ENCODE results near the gene CDHR2. TPM values are rescaled to one million over a fixed set of nuclear protein-coding genes. Genes with fewer than 3 reads are reported as not detected.

CDHR2 gene
- total RNA-seq, 1 donor from 2014 or later = not detected

GRCh38 chr5:176642675-176643490 is 93.7 kb downstream of the CDHR2 start:
- Histone ChIP-seq H3K9me3 (no peaks in the 10 kb centered on the region), H3K27ac (no peak overlapping the region), H3K4me1 (peaks cover 10% of the 10 kb centered on the region), H3K4me3 (no peak overlapping the region), H3K27me3 (no peaks in the 10 kb centered on the region), H3K36me3 (no peaks in the 10 kb centered on the region)
- TF ChIP-seq CTCF (IDR thresholded peaks at IDR 0.05) = no peak
- TF ChIP-seq POLR2A (IDR thresholded peaks at IDR 0.05) = no peak
- TF ChIP-seq POLR2AphosphoS5 (IDR thresholded peaks at IDR 0.05; ENCODE audit: insufficient read depth in 1 of 2, low read depth in 1 of 2) = no peak
- intact Hi-C loops (cut with DNase I) = no loop called here
- DNase-seq (ENCODE audit: extremely low spot score in 2 of 2) = no peak

GRCh38 chr5:176643491-176644219 is 94.5 kb downstream of the CDHR2 start:
- Histone ChIP-seq H3K4me3 (no peak overlapping the region), H3K27ac (no peak overlapping the region), H3K4me1 (peaks cover 18% of the 10 kb centered on the region), H3K27me3 (no peaks in the 10 kb centered on the region), H3K36me3 (no peaks in the 10 kb centered on the region), H3K9me3 (no peaks in the 10 kb centered on the region)
- DNase-seq (ENCODE audit: extremely low spot score in 2 of 2) = no peak
- intact Hi-C loops (cut with DNase I) = no loop called here
- TF ChIP-seq POLR2AphosphoS5 (IDR thresholded peaks at IDR 0.05; ENCODE audit: insufficient read depth in 1 of 2, low read depth in 1 of 2) (no peak), POLR2A (IDR thresholded peaks at IDR 0.05) (no peak), CTCF (IDR thresholded peaks at IDR 0.05) (no peak)

GRCh38 chr5:176644294-176644693 is 95.2 kb downstream of the CDHR2 start:
- TF ChIP-seq CTCF (IDR thresholded peaks at IDR 0.05) (no peak), POLR2A (IDR thresholded peaks at IDR 0.05) (no peak), POLR2AphosphoS5 (IDR thresholded peaks at IDR 0.05; ENCODE audit: insufficient read depth in 1 of 2, low read depth in 1 of 2) (no peak)
- no peak overlapping the region for H3K4me3 ChIP-seq
- peaks cover 23% of the 10 kb centered on the region for H3K4me1 ChIP-seq
- no peaks in the 10 kb centered on the region for H3K27me3 ChIP-seq
- intact Hi-C loops (cut with DNase I) = no loop called here
- DNase-seq (ENCODE audit: extremely low spot score in 2 of 2) = no peak
- no peaks in the 10 kb centered on the region for H3K9me3 ChIP-seq
- H3K36me3 ChIP-seq = no peaks in the 10 kb centered on the region
- no peak overlapping the region for H3K27ac ChIP-seq

- H3K27me3 ChIP-seq = no peaks in the 10 kb centered on the region
- no peak overlapping the region for H3K4me3 ChIP-seq
- H3K36me3 ChIP-seq = no peaks in the 10 kb centered on the region
- peaks cover 26% of the 10 kb centered on the region for H3K4me1 ChIP-seq
- no peak for DNase-seq (ENCODE audit: extremely low spot score in 2 of 2)
- no peaks in the 10 kb centered on the region for H3K9me3 ChIP-seq
- intact Hi-C loops (cut with DNase I) = no loop called here
- no peak overlapping the region for H3K27ac ChIP-seq
- TF ChIP-seq CTCF (IDR thresholded peaks at IDR 0.05) (no peak), POLR2AphosphoS5 (IDR thresholded peaks at IDR 0.05; ENCODE audit: insufficient read depth in 1 of 2, low read depth in 1 of 2) (no peak), POLR2A (IDR thresholded peaks at IDR 0.05) (no peak)
Measured at GRCh38 chr5:176644878-176645670, 95.9 kb downstream of the CDHR2 start.

Small RNA genes lying within 50 kb of the gene (microRNA-seq; reads per million reads assigned to microRNA genes)
- not detected for gene MIR4281 (ENCODE audit: borderline number of aligned reads, borderline replicate concordance)

Small RNA genes lying within 50 kb of the gene (small RNA-seq; reads per million reads assigned to genes)
- gene MIR4281 = not detected
- gene RF00019 = not detected
- gene RN7SL684P = not detected

Other genes with a start within 250 kb of the CDHR2 start
- gene KIAA1191, start 187.6 kb upstream of the CDHR2 start, total RNA-seq = 99.4 TPM
- gene ARL10, start 183.9 kb upstream of the CDHR2 start, total RNA-seq = 9.8 TPM
- 48.6 TPM for gene NOP16, start 160.7 kb upstream of the CDHR2 start, total RNA-seq
- 124 TPM for gene HIGD2A, start 160.6 kb upstream of the CDHR2 start, total RNA-seq
- gene CLTB, start 132.8 kb upstream of the CDHR2 start, total RNA-seq = 254 TPM
- gene FAF2, start 101.0 kb upstream of the CDHR2 start, total RNA-seq = 25.3 TPM
- gene RNF44, start 11.9 kb upstream of the CDHR2 start, total RNA-seq = 24.6 TPM
- gene GPRIN1, start 60.8 kb downstream of the CDHR2 start, total RNA-seq = 0.49 TPM
- not detected for gene SNCB, start 81.2 kb downstream of the CDHR2 start, total RNA-seq
- not detected for gene EIF4E1B, start 81.3 kb downstream of the CDHR2 start, total RNA-seq
- 16.9 TPM for gene TSPAN17, start 98.1 kb downstream of the CDHR2 start, total RNA-seq